ENCODE data around the gene FCN3.
A peak's percentile ranks its signal among the peaks of the same experiment; 100 is the strongest.

Gene FCN3

DNA sequence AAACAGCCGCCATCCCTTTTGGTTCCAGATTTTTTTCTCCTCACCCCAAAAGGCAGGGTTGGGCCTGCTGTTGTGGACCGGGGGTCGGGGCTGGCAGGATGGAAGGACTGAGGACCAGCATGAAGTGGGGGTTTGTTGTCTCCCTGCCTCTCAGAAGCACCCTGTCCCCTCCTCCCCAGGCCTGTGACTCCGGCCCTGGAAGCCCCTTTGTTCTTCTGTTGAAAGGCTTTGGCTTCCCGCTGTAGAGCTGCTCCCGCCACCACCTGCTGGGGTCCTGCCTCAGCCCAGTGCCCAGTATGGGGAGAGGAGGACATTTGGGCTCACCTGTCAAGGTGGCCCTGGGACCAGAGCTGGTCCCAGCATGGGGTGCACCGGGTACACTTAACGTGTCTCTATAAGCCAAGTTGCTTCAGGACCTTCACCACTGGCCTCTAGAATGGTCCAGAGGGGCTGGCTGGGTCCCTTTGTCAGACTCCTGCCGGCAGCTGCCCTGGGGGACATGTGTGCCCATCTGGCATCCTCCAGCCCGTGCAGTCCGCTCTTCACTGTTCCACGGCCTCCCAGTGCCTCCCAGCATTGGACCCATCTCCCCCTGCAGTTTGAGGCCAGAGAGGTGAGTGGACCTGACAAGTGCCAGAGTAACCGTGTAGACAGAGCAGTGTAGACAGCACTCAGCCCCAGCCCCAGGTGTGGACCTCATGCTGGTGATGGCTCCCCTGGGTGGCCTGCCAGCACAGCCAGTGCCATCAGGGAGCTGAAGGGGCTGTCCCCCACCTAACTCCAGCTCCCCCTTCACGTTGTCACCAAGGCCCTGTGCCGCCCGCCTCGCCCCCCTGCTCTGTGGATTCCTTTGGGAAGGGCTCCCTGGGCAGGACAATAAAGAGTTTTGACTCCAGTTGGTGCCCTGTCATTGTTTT, 38.9 kb downstream of the FCN3 start:
- no peak for DNase-seq

DNA sequence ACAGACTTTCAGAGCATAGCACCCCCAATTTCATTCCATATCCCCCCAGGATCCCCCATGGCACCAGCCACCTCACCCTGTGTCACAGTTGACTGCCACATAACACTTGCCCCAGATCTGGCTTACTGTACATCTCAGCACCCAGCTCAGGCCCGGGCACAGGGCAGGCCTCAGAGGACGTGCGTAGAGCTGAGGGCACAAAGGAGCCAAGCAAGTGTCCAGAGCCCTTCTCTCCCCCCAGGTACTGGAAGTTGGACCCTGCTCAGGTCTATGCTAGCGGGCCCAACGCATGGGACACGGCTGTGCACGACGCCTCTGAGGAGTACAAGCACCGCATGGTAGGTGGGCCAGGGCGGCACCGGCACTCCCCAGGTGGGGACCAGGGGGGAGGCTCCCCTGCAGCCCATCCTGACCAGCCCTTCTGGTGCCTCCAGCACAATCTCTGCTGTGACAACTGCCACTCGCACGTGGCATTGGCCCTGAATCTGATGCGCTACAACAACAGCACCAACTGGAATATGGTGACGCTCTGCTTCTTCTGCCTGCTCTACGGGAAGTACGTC, 40.8 kb downstream of the FCN3 start:
- DNase-seq: no peak

DNA sequence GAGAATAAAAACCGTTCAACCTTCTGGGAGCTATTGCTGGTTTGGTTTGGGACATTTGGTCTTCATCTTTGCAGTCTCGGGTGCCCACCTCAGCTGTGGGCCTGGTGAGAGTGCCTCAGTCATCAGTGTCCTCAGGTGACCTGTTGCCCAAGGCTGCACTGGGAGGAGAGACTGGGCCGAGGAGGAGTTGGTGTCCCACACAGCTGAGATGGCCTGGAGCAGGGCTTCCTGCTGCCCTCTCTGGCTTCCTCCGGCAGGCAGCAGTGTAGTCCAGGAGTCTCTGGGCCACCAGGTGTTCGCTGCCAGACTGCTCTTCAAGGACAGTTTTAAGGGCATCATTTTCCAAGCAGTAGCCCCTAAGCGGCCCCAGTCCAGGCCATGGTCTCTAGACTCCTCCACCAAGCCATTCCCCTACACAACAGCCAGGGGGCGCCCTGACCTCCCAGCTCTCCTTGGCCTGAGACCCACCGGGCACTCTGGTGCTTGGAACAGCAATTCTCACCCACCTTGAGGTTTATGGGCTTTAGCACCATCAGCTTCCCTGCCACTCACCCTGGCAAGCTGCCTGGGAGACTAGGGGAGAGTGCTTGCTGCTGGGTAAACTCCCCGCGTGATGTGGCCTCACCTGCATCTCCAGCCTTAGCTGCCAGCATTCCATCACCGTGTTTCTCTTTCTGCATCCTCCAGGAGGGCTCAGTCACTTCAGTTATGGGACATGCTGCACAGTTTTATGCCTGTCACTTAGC, 41.9 kb downstream of the FCN3 start:
- DNase-seq: peak; percentile 16

DNA sequence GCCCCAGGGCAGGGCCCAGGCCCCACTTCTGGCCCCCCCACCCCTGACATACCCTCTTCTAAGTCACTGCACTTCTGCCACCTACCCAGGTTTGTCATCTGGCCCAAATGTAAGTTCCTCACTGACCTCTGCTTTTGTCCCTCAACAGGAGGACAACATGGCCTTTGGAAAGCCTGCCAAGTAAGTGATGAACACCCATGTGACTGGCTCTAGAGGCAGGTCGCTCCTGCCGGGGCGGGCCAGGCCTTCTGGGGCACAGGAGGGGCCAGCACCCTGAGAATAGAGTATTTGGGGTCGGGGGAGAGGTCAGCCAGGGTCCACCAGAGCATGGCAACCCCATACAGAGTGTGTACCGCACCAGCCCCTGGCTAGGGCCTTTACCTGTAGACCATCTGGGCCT, 42.7 kb downstream of the FCN3 start:
- DNase-seq: no peak

DNA sequence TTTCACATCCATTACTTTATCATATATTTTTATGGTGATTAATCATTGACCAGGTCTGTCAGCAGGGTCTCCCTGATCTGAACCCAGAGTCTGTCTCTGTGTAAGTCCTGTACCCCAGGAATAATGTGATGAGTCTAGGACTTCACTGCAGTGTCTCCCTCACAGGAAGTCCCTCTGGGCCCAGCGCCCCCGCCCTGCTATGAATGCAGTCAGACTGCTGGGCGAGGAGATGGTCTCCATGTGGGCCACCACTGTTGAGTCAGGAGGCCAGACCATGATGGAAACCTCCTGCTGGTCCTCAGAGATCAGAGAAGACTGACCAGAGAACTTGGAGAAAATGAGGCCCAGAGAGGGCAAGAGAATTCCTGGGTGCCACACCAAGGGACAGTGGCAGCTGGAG, 43.2 kb downstream of the FCN3 start:
- no peak for DNase-seq

DNA sequence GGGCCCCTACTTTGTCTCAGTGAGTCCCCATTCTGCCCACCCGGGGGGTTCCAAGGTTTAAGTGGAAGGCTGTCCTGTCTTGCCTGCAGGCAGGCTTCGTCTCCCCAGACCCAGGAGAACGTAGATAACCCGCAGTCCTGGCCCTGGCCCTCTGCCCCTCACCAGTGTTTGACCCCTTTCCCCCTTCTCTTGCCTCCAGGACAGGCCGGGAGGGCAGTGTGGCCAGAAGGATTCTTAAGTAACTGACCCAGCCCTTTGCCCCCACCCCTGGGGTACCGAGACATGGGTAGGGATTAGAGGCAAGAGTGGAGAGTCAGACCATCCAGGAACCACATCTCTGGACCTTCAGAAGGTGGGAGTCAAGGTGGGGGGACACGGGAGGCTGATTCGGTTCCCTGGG, 43.8 kb downstream of the FCN3 start:
- no peak for DNase-seq

DNA sequence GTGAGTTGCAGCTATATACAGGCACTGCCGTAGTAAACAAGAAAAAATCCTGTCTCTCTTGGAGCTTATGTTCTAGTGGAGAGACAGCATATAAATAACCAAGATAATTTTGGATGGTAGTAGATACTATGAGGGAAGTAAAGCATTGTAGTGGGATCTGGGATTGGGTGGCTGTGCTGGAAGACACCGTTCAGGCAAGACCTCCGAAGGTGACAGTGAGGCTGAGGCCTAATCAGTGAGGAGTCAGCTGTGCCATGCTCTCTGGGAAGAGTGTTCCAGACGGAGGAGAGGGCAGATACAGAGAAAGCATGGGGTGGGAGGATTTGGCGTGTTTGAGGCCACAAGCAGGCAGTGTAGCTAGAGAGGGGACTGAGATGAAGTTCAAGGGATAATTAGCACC, 46.7 kb downstream of the FCN3 start:
- no peak for DNase-seq

DNA sequence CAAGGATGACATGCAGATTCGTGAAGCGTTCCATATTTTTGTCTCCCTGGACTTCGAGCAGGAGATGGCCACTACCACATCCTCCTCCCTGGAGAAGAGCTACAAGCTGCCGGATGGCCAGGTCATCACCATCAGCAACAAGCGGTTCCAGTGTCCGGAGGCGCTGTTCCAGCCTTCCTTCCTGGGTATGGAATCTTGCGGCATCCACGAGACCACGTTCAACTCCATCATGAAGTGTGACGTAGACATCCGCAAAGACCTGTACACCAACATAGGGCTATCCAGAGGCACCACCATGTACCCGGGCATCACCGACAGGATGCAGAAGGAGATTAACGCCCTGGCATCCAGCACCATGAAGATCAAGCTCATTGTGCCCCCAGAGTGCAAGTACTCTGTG, 49.3 kb downstream of the FCN3 start:
- no peak for DNase-seq

DNA sequence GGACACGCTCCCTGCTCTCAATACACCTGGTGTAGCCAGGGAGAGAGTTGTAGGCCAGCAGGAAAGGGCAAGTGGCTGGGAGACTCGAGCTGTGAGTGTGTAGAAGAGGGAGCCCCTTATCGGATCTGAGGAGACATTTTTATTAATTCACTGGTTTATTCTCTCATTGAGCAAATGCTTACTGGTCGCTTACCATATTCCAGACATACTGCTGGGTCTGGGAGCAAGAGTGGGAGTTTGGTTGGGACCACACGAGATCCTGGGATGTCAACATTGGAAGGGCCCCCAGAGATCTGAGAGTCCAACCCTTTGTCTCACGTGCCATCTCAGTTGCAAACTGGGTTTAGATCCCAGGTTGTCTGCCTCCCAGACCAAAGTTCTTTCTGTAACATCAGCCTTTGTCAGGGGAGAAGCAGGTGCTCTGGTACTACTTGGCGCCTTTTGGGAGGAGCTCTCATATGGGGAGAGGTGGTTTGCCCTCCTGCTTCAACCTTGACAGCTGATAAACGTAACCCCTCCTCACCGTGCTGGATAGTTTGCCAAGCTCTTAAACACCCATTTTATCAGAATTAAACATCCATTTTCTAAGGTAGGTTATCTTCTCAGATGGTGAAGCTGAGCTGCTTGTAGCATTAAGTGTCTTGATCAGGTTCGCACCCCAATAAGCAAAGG, 51.9 kb downstream of the FCN3 start:
- no peak for DNase-seq

DNA sequence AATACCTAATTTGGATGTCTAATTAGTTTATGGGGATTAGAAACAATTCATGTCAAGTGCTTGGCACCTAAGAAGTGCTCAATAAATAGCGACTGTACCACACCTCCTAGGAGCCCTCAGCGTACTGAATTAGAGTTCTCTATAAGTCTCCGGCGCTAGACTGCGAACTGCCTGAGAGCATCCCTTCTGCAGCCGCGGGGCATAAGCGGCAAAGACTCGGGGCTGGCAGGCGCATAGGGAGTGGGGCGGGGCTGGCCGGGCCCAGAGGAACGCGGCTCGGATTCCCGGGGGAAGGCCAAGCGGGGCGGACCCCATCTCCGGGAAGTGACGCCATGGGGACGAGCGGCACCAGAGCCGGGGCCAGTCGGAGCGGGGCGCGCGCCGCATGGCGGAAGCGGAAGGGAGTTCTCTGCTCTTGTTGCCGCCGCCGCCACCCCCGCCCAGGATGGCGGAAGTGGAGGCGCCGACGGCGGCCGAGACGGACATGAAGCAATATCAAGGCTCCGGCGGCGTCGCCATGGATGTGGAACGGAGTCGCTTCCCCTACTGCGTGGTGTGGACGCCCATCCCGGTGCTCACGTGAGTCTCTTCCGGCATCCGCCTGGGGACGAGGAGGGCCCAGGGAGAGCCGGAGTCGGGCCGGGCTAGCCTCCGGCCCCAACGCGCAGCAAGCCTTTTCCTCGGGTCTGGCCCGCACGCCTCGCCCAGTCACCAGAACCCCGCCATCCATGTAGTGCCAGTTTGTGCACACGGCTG, 52.6 kb downstream of the FCN3 start, which contains the start of gene TMEM222:
TSS of gene TMEM222 (plus strand) at position 351 of the 756 bp plus-strand sequence. CDS start at position 386, 35 bp downstream.
- peak; percentile 97 for DNase-seq

All from fibroblast of upper back skin (primary cell).